Stimulated activated CD4-positive, alpha-beta T cell treated with anti-CD3 and anti-CD28 coated beads, TNF-alpha, amount 100 ng/mL, for 4 hours (primary cell): ENCODE data around the gene PRSS56.
A peak's percentile ranks its signal among the peaks of the same experiment; 100 is the strongest.

Source experiments
- DNase-seq, 3 experiments: peaks; one replicate each; pipeline ENCODE4 v3.0.0-alpha.2; 2020; ENCODE audit warnings: low read depth in 3 of 3

The PRSS56 gene

GRCh38 chr2:232502511-232502910 is 17.7 kb upstream of the PRSS56 start:
- DNase-seq: no peak

- DNase-seq: peak; percentile 12 to 47 (median 32)
Observed at GRCh38 chr2:232502911-232503808, 17.0 kb upstream of the PRSS56 start.

- DNase-seq: no peak
Observed at GRCh38 chr2:232503809-232504323, 16.3 kb upstream of the PRSS56 start.

GRCh38 chr2:232504438-232504837 is 15.8 kb upstream of the PRSS56 start:
- no peak for DNase-seq

GRCh38 chr2:232505856-232506255 is 14.3 kb upstream of the PRSS56 start:
- no peak for DNase-seq

GRCh38 chr2:232506709-232507108 is 13.5 kb upstream of the PRSS56 start:
- no peak for DNase-seq

GRCh38 chr2:232508251-232508650 is 11.9 kb upstream of the PRSS56 start:
- no peak for DNase-seq

GRCh38 chr2:232511336-232511890 is 8.8 kb upstream of the PRSS56 start:
- DNase-seq: no peak

GRCh38 chr2:232512602-232513001 is 7.6 kb upstream of the PRSS56 start:
- no peak for DNase-seq

GRCh38 chr2:232513353-232513752 is 6.8 kb upstream of the PRSS56 start:
- no peak for DNase-seq

- no peak for DNase-seq
Observed at GRCh38 chr2:232515639-232516038, 4.5 kb upstream of the PRSS56 start.

- no peak for DNase-seq
Observed at GRCh38 chr2:232516551-232516950, 3.6 kb upstream of the PRSS56 start.

GRCh38 chr2:232518844-232519243 is 1.3 kb upstream of the PRSS56 start:
- no peak for DNase-seq

- no peak for DNase-seq
Observed at GRCh38 chr2:232520489-232520888, 301 bp downstream of the PRSS56 start.

- no peak for DNase-seq
Observed at GRCh38 chr2:232521098-232521497, 910 bp downstream of the PRSS56 start.

GRCh38 chr2:232521959-232522622 is 1.9 kb downstream of the PRSS56 start:
- peak; percentile 41 to 72 (median 55) for DNase-seq

- no peak for DNase-seq
Observed at GRCh38 chr2:232522623-232523401, 2.6 kb downstream of the PRSS56 start.

GRCh38 chr2:232523402-232523681 is 3.2 kb downstream of the PRSS56 start:
- DNase-seq: no peak

GRCh38 chr2:232523682-232524597 is 3.8 kb downstream of the PRSS56 start:
- no peak for DNase-seq

GRCh38 chr2:232524771-232525170 is 4.6 kb downstream of the PRSS56 start:
- no peak for DNase-seq

GRCh38 chr2:232525199-232525598 is 5.0 kb downstream of the PRSS56 start:
- DNase-seq: no peak
